HEK293 (cell line): Measurements from ENCODE around the gene LPCAT4.

Experiments
- INSM2 ChIP-seq: fragments of 450-650 bp; formaldehyde crosslinking; IDR thresholded peaks from 2 replicates; pipeline ENCODE4 v1.5.1; 2016; ENCODE audit warnings: missing biosample characterization, missing genetic modification characterization
- SCRT2 ChIP-seq: fragments of 450-650 bp; formaldehyde crosslinking; IDR thresholded peaks from 2 replicates; pipeline ENCODE4 v1.5.1; 2016; ENCODE audit warnings: missing biosample characterization, missing genetic modification characterization
- SETDB1 ChIP-seq: IDR thresholded peaks from one replicate; pipeline ENCODE4 v1.6.1; 2017; ENCODE audit warnings: mild to moderate bottlenecking, low read length, moderate library complexity, mixed read lengths; ENCODE audit not compliant: insufficient read length
- SP3 ChIP-seq: fragments of 450-650 bp; formaldehyde crosslinking; IDR thresholded peaks from 2 replicates; pipeline ENCODE4 v1.5.1; 2016; ENCODE audit warnings: missing biosample characterization, missing genetic modification characterization
- TSHZ1 ChIP-seq: fragments of 450-650 bp; formaldehyde crosslinking; IDR thresholded peaks from 2 replicates; pipeline ENCODE4 v1.5.1; 2016; ENCODE audit warnings: missing biosample characterization, missing genetic modification characterization, borderline replicate concordance
- WT1 ChIP-seq: fragments of 450-650 bp; formaldehyde crosslinking; IDR thresholded peaks from 2 replicates; pipeline ENCODE4 v1.5.1; 2016; ENCODE audit warnings: missing biosample characterization, missing genetic modification characterization
- ZBTB49 ChIP-seq: fragments of 450-650 bp; formaldehyde crosslinking; IDR thresholded peaks from 2 replicates; pipeline ENCODE4 v1.5.1; 2016; ENCODE audit warnings: missing biosample characterization, missing genetic modification characterization, low read depth
- ZFP69B ChIP-seq: fragments of 450-650 bp; formaldehyde crosslinking; IDR thresholded peaks from 2 replicates; pipeline ENCODE4 v1.5.1; 2016; ENCODE audit warnings: missing biosample characterization, missing genetic modification characterization
- ZIC2 ChIP-seq: fragments of 450-650 bp; formaldehyde crosslinking; IDR thresholded peaks from 2 replicates; pipeline ENCODE4 v1.5.1; 2016; ENCODE audit warnings: missing biosample characterization, missing genetic modification characterization
- ZNF112 ChIP-seq: fragments of 450-650 bp; formaldehyde crosslinking; IDR thresholded peaks from 2 replicates; pipeline ENCODE4 v1.5.0; 2017; ENCODE audit warnings: missing biosample characterization, missing genetic modification characterization
- ZNF132 ChIP-seq: fragments of 450-650 bp; formaldehyde crosslinking; IDR thresholded peaks from 2 replicates; pipeline ENCODE4 v1.5.1; 2017; ENCODE audit warnings: missing biosample characterization, missing genetic modification characterization, borderline replicate concordance
- ZNF211 ChIP-seq: fragments of 450-650 bp; formaldehyde crosslinking; IDR thresholded peaks from 2 replicates; pipeline ENCODE4 v1.5.1; 2016; ENCODE audit warnings: low read depth, missing biosample characterization, missing genetic modification characterization
- ZNF24 ChIP-seq: fragments of 450-650 bp; formaldehyde crosslinking; IDR thresholded peaks from 2 replicates; pipeline ENCODE4 v1.5.1; 2016; ENCODE audit warnings: missing biosample characterization, missing genetic modification characterization
- ZNF248 ChIP-seq: fragments of 450-650 bp; formaldehyde crosslinking; IDR thresholded peaks from 2 replicates; pipeline ENCODE4 v1.5.1; 2017; ENCODE audit warnings: missing biosample characterization, missing genetic modification characterization
- ZNF280C ChIP-seq: fragments of 450-650 bp; formaldehyde crosslinking; IDR thresholded peaks from 2 replicates; pipeline ENCODE4 v1.5.1; 2016; ENCODE audit warnings: missing biosample characterization, missing genetic modification characterization
- ZNF302 ChIP-seq: fragments of 450-650 bp; formaldehyde crosslinking; IDR thresholded peaks from 2 replicates; pipeline ENCODE4 v1.5.1; 2016; ENCODE audit warnings: missing biosample characterization, missing genetic modification characterization, low read depth
- ZNF350 ChIP-seq: fragments of 450-650 bp; formaldehyde crosslinking; IDR thresholded peaks from 2 replicates; pipeline ENCODE4 v1.5.0; 2017; ENCODE audit warnings: missing biosample characterization, mild to moderate bottlenecking, missing genetic modification characterization
- ZNF426 ChIP-seq: fragments of 450-650 bp; formaldehyde crosslinking; IDR thresholded peaks from 2 replicates; pipeline ENCODE4 v1.5.1; 2017; ENCODE audit warnings: missing biosample characterization, missing genetic modification characterization, mild to moderate bottlenecking, inconsistent platforms, moderate library complexity
- ZNF510 ChIP-seq: fragments of 450-650 bp; formaldehyde crosslinking; IDR thresholded peaks from 2 replicates; pipeline ENCODE4 v1.5.1; 2018; ENCODE audit warnings: mild to moderate bottlenecking, missing genetic modification characterization, missing biosample characterization; ENCODE audit not compliant: insufficient replicate concordance
- ZNF529 ChIP-seq: fragments of 450-650 bp; formaldehyde crosslinking; IDR thresholded peaks from 2 replicates; pipeline ENCODE4 v1.5.1; 2017; ENCODE audit warnings: missing genetic modification characterization, missing biosample characterization; ENCODE audit not compliant: insufficient replicate concordance
- ZNF560 ChIP-seq: fragments of 450-650 bp; formaldehyde crosslinking; IDR thresholded peaks from 2 replicates; pipeline ENCODE4 v1.5.1; 2017; ENCODE audit warnings: missing biosample characterization, missing genetic modification characterization, borderline replicate concordance
- ZNF629 ChIP-seq: fragments of 450-650 bp; formaldehyde crosslinking; IDR thresholded peaks from 2 replicates; pipeline ENCODE4 v1.5.1; 2017; ENCODE audit warnings: missing biosample characterization, missing genetic modification characterization
- ZNF768 ChIP-seq: fragments of 450-650 bp; formaldehyde crosslinking; IDR thresholded peaks from 2 replicates; pipeline ENCODE4 v1.5.1; 2018; ENCODE audit warnings: missing biosample characterization, mild to moderate bottlenecking, missing genetic modification characterization

Gene LPCAT4

GRCh38 chr15:34342737-34343575 is 24.0 kb downstream of the LPCAT4 start, which contains the start of the genes NOP10 and NUTM1 (continued):
- peak; percentile 48; the same call in 1 of the 2 replicates for TF ChIP-seq SP3 (tag by site-specific recombination)
- TF ChIP-seq ZNF24 (tag by site-specific recombination): peak; percentile 55; the same call in 1 of the 2 replicates
- TF ChIP-seq WT1: no peak; the same call in 1 of the 2 replicates
- no peak for TF ChIP-seq ZNF302 (tag by site-specific recombination)
- no peak for TF ChIP-seq ZNF768 (tag by site-specific recombination)
- no peak; the same call in 1 of the 2 replicates for TF ChIP-seq ZIC2 (tag by site-specific recombination)
- peak; percentile 19; the same call in 1 of the 2 replicates for TF ChIP-seq TSHZ1
- peak; percentile 13; the same call in 1 of the 2 replicates for TF ChIP-seq INSM2 (tag by site-specific recombination)
- no peak for TF ChIP-seq ZNF560 (tag by site-specific recombination)
- TF ChIP-seq ZNF350: no peak
- TF ChIP-seq ZNF280C: no peak
- TF ChIP-seq ZNF529 (tag by site-specific recombination): no peak
- TF ChIP-seq ZNF132 (tag by site-specific recombination): no peak
- TF ChIP-seq ZNF248: no peak
- no peak for TF ChIP-seq SETDB1
- TF ChIP-seq ZNF426 (tag by site-specific recombination): no peak
- no peak for TF ChIP-seq ZBTB49 (tag by site-specific recombination)
- TF ChIP-seq ZNF629 (tag by site-specific recombination): peak; percentile 91
- TF ChIP-seq SCRT2: no peak
- TF ChIP-seq ZNF112 (tag by site-specific recombination): no peak
- TF ChIP-seq ZNF211 (tag by site-specific recombination): no peak
- no peak for TF ChIP-seq ZNF510 (tag by site-specific recombination)
- peak; percentile 63; the same call in 1 of the 2 replicates for TF ChIP-seq ZFP69B (tag by site-specific recombination)
